SU-DHL-6 (cell line): ENCODE data around the gene CADM1.

Experiments used
- EZH2phosphoT487 ChIP-seq: fragments of 200-600 bp; sonication (generic), shearing (Covaris generic); conservative IDR thresholded peaks from 2 replicates; pipeline ENCODE4 v1.6.1; 2018; ENCODE audit warnings: mild to moderate bottlenecking, antibody characterized with exemption, low read length, moderate library complexity, mixed read lengths
- TF ChIP-seq, protein P1 (sequence below): fragments of 200-600 bp; sonication (generic); IDR thresholded peaks from one replicate; pipeline ENCODE4 v1.5.1; 2017; ENCODE audit warnings: antibody characterized with exemption, mild to moderate bottlenecking, low read length, moderate library complexity; ENCODE audit not compliant: insufficient read depth, poor library complexity, severe bottlenecking

DNA sequence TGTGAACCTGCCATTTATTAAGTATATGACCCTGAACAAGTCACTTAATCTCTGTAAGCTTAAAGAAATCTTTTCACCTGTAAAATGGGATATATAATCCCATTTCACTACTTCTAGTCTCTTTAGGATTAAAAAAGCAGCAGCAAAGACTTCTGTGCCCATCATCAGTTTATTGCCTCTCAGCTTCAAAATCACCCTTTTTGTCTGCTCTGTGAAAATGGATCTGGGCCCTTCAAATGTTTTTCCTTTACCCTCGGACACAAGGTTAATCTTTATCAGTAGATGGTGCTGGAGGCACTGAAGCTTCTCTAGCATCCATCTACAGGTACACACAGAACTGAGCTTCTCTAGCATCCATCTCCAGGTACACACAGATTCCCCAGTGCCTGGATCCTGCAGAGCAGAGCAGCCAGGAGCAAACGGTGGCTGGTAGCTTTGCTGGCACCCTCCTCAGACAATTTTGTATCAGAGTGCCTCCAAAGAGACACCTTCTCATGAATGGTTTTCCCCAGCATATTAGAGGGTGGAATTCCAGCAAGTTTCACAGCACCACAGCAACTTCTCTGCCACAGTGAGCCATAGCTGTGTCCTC lies 56.8 kb downstream of the CADM1 start:
- TF ChIP-seq, protein P1, sequence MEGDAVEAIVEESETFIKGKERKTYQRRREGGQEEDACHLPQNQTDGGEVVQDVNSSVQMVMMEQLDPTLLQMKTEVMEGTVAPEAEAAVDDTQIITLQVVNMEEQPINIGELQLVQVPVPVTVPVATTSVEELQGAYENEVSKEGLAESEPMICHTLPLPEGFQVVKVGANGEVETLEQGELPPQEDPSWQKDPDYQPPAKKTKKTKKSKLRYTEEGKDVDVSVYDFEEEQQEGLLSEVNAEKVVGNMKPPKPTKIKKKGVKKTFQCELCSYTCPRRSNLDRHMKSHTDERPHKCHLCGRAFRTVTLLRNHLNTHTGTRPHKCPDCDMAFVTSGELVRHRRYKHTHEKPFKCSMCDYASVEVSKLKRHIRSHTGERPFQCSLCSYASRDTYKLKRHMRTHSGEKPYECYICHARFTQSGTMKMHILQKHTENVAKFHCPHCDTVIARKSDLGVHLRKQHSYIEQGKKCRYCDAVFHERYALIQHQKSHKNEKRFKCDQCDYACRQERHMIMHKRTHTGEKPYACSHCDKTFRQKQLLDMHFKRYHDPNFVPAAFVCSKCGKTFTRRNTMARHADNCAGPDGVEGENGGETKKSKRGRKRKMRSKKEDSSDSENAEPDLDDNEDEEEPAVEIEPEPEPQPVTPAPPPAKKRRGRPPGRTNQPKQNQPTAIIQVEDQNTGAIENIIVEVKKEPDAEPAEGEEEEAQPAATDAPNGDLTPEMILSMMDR: no peak
- no peak for TF ChIP-seq EZH2phosphoT487
